Measurements from ENCODE around the gene ELOVL1. TPM values are rescaled to one million over a fixed set of nuclear protein-coding genes. Genes with fewer than 3 reads are reported as not detected.
A peak's percentile ranks its signal among the peaks of the same experiment; 100 is the strongest.

The ELOVL1 gene
- total and polyA plus RNA-seq, 2 of the 13 experiments (the other 11 are each of a cell fraction or from before 2014, with no cell fraction given): 55.2 to 77.4 TPM

DNA sequence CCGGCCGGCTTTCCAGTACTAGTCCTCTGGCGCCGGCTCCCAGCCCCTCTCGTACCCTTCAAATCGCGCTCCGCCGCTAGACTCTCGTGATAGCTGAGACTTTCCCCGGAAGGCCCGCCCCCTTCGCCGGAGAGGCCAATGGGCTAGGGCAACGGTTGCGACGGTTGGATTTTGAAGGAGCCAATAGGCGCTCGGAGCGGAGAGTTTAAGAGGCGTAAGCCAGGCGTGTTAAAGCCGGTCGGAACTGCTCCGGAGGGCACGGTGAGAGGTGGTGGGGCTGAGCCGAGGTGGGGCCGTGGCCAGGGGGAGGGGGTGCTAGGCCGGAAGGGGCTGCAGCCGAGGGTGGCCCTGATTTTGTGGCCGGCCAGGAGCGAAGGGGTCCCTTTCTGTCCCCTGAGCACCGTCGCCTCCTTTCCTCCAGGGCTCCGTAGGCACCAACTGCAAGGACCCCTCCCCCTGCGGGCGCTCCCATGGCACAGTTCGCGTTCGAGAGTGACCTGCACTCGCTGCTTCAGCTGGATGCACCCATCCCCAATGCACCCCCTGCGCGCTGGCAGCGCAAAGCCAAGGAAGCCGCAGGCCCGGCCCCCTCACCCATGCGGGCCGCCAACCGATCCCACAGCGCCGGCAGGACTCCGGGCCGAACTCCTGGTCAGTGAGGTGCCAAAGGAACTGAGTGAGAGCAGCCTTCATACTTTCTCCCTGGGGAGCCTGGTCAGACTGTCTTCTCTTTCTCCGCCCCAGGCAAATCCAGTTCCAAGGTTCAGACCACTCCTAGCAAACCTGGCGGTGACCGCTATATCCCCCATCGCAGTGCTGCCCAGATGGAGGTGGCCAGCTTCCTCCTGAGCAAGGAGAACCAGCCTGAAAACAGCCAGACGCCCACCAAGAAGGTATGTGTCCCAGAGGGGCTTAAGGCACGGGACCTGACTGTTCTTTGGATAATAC lies 8.8 kb downstream of the ELOVL1 start, which contains the start of gene CDC20 (continued):
- TF ChIP-seq, protein P1, sequence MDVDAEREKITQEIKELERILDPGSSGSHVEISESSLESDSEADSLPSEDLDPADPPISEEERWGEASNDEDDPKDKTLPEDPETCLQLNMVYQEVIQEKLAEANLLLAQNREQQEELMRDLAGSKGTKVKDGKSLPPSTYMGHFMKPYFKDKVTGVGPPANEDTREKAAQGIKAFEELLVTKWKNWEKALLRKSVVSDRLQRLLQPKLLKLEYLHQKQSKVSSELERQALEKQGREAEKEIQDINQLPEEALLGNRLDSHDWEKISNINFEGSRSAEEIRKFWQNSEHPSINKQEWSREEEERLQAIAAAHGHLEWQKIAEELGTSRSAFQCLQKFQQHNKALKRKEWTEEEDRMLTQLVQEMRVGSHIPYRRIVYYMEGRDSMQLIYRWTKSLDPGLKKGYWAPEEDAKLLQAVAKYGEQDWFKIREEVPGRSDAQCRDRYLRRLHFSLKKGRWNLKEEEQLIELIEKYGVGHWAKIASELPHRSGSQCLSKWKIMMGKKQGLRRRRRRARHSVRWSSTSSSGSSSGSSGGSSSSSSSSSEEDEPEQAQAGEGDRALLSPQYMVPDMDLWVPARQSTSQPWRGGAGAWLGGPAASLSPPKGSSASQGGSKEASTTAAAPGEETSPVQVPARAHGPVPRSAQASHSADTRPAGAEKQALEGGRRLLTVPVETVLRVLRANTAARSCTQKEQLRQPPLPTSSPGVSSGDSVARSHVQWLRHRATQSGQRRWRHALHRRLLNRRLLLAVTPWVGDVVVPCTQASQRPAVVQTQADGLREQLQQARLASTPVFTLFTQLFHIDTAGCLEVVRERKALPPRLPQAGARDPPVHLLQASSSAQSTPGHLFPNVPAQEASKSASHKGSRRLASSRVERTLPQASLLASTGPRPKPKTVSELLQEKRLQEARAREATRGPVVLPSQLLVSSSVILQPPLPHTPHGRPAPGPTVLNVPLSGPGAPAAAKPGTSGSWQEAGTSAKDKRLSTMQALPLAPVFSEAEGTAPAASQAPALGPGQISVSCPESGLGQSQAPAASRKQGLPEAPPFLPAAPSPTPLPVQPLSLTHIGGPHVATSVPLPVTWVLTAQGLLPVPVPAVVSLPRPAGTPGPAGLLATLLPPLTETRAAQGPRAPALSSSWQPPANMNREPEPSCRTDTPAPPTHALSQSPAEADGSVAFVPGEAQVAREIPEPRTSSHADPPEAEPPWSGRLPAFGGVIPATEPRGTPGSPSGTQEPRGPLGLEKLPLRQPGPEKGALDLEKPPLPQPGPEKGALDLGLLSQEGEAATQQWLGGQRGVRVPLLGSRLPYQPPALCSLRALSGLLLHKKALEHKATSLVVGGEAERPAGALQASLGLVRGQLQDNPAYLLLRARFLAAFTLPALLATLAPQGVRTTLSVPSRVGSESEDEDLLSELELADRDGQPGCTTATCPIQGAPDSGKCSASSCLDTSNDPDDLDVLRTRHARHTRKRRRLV (CRISPR knock-in tag; IDR thresholded peaks at IDR 0.05): peak; percentile 52; the same call in 1 of the 2 replicates
- TF ChIP-seq ZNF253 (CRISPR knock-in tag; IDR thresholded peaks at IDR 0.05; ENCODE audit: borderline replicate concordance) (peak; percentile 79; the same call in 1 of the 2 replicates), SNAPC2 (CRISPR knock-in tag; IDR thresholded peaks at IDR 0.05) (peak; percentile 92), PLSCR1 (CRISPR knock-in tag; IDR thresholded peaks at IDR 0.05; ENCODE audit: borderline replicate concordance) (no peak), ZNF354B (CRISPR knock-in tag; IDR thresholded peaks at IDR 0.05) (peak; percentile 95; the same call in 1 of the 2 replicates), HOMEZ (CRISPR knock-in tag; IDR thresholded peaks at IDR 0.05; ENCODE audit: low read depth) (peak; percentile 92), ZNF687 (CRISPR knock-in tag; IDR thresholded peaks at IDR 0.05) (peak; percentile 70), NR3C1 (CRISPR knock-in tag; IDR thresholded peaks at IDR 0.05) (no peak), REL (CRISPR knock-in tag; conservative IDR thresholded peaks at IDR 0.05) (peak; percentile 98), MED13 (CRISPR knock-in tag; IDR thresholded peaks at IDR 0.05) (peak; percentile 51; the same call in 1 of the 2 replicates), SP5 (CRISPR knock-in tag; IDR thresholded peaks at IDR 0.05; ENCODE audit: borderline replicate concordance, low read depth) (peak; percentile 52; the same call in 1 of the 2 replicates), FOXM1 (CRISPR knock-in tag; IDR thresholded peaks at IDR 0.05) (peak; percentile 90), TAF1 (CRISPR knock-in tag; IDR thresholded peaks at IDR 0.05) (peak; percentile 54; the same call in 1 of the 2 replicates)
- TF ChIP-seq, protein P2, sequence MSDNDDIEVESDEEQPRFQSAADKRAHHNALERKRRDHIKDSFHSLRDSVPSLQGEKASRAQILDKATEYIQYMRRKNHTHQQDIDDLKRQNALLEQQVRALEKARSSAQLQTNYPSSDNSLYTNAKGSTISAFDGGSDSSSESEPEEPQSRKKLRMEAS (IDR thresholded peaks at IDR 0.05): peak; percentile 92
- TF ChIP-seq, protein P3, sequence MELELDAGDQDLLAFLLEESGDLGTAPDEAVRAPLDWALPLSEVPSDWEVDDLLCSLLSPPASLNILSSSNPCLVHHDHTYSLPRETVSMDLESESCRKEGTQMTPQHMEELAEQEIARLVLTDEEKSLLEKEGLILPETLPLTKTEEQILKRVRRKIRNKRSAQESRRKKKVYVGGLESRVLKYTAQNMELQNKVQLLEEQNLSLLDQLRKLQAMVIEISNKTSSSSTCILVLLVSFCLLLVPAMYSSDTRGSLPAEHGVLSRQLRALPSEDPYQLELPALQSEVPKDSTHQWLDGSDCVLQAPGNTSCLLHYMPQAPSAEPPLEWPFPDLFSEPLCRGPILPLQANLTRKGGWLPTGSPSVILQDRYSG (CRISPR knock-in tag; IDR thresholded peaks at IDR 0.05): peak; percentile 47; the same call in 1 of the 2 replicates
